Skeletal muscle cell (primary cell): ENCODE measurements around the gene CEACAM19.
"Not testable (repeated sequence)": the region's sequence is repeated elsewhere in the genome, so short reads cannot be mapped to it uniquely, and the experiment has no call there.

ENCODE experiments used
- DNase-seq: peaks from one replicate; pipeline ENCODE4 v3.0.0-alpha.2; 2010; ENCODE audit warnings: low read depth
- H3K4me3 ChIP-seq: 2 replicates; pipeline ENCODE4 v1.5.1; 2011; ENCODE audit warnings: low read depth, mild to moderate bottlenecking, control low read depth, low read length, moderate library complexity

The CEACAM19 gene

GRCh38 chr19:44717603-44718002, 46.3 kb downstream of the CEACAM19 start:
- H3K4me3 ChIP-seq, result no peak overlapping the region
- no peak for DNase-seq

DNA sequence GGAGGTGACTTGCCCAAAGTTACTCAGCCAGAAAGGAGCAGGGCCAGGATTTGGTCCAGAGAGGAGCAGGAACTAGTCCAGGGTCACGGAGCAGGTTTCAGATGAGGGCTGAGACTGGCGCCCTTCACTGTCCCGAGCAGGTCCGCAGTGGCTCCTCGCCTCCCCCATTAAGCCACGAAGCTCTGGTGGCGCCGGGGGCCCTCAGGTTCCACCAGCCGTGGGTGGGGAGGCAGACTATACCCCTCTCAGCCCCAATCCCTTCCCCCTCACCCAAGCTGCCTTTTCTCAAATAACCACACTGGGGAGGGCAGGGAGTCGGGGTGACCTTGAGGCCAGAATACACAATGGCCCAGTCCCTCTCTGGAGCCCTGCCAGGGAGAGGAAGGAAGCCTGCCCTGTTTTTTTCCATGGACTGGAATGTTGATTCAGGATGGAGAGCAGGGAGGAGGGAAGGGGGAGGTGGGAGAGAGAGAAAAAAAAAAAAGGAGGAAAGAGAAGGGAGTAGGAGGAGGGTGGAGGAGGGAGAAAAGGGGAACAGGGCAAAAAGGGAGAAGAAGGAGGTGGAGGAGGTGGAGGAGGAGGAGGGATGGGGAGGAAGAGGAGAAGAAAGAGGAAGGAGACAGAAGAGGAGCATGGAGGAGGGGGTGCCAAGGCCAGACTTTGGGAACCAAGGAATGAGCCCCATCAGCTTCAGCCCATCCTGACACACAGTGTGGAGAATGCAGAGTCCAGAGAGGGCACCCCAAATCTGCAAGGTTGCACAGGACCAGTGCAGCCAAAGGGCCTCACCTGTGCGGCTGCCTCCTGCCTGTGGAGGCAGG, 47.4 kb downstream of the CEACAM19 start:
- DNase-seq, result no peak
- no peak overlapping the region for H3K4me3 ChIP-seq

DNA sequence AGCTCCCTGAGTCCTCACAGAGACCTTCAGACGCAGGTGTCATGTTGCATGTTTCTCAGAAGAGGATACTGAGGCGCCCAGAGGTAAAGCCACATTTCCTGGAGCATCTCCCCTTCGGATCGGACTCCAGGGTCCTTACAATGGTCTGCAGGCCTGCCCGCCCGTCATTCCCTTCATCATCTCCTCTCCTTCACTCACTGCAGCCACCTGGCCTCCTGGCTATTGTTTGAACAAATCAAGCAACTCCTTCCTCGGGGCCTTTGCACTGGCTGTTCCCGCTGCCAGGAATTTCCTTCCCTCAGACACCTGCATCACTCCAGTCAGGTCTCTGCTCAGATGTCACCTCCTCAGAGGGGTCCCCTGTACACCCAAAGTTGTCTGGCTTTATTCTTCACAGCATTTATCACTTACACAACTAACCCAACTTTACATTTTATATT, 48.0 kb downstream of the CEACAM19 start:
- no peak for DNase-seq

GRCh38 chr19:44720396-44720795, 49.1 kb downstream of the CEACAM19 start:
- not testable (repeated sequence) for DNase-seq

More for the DNA sequence above, 48.0 kb downstream of the CEACAM19 start:
- no peak overlapping the region for H3K4me3 ChIP-seq

DNA sequence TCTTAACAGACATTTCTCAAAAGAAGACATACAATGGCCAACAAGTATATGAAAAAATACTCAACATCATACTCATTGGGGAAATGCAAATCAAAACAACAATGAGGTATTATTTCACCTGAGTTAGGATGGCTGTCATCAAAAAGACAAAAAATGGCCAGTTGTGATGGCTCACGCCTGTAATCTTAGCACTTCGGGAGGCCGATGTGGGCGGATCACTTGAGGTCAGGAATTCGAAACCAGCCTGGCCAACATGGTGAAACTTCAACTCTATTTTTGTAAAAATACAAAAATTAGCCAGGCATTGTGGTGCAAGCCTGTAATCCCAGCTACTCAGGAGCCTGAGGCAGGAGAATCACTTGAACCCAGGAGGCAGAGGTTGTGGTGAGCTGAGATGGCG, 49.7 kb downstream of the CEACAM19 start:
- no peak for DNase-seq
- no peak overlapping the region for H3K4me3 ChIP-seq

More at GRCh38 chr19:44720396-44720795, 49.1 kb downstream of the CEACAM19 start:
- H3K4me3 ChIP-seq, result not testable (repeated sequence)

- not testable (repeated sequence) for H3K4me3 ChIP-seq, DNase-seq
Observed at GRCh38 chr19:44721369-44721768, 50.1 kb downstream of the CEACAM19 start.

DNA sequence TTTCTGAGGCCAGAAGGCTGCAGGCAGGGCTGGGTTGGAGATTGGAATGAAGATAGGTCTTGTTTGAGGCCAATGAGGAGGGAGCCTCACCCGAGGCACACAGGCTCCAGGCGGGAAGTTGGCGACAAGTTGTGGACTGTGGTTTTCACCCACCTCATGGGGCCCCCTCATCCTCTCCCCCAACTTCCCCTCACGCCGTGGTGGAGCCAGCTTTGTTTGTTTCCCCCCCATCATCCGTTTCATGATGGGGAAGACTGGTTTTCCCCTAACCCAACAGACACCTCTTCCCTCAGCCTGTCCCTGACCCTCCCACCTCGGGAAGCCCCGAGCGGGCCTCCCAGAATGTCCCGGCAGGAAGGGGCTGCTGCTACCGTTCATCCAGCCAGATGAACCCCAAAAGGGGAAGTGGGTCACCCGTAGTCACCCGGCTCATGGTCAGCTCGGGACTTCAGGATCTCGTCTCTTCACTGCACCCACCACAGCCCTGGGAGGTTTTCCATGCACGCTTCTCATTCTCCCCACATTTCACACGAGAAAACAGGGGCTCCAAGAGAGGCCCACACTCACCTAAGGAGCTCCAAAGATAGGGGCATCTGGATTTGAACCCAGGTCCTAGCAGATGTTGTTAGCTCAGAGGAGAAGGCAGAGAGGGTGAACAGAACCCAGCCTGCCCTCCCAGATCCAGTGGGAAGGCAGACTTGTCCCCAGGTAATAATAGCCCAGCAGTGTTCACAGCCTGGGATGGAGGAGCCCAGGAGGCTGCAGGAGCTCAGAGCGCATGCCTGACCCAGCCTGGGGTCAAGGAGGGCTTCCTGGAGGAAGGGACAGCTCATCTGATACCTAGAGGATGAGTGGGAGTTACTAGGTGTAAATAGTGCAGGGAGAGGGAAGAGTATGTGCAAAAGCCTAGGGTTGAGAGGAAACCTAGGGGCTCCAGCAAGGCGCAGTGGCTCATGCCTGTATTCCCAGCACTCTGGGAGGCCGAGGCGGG, 51.1 kb downstream of the CEACAM19 start:
- DNase-seq, result no peak
- no peak overlapping the region for H3K4me3 ChIP-seq

GRCh38 chr19:44723299-44723951, 52.1 kb downstream of the CEACAM19 start:
- DNase-seq, result no peak

GRCh38 chr19:44723952-44724319, 52.7 kb downstream of the CEACAM19 start:
- no peak overlapping the region for H3K4me3 ChIP-seq
- no peak for DNase-seq

More at GRCh38 chr19:44723299-44723951, 52.1 kb downstream of the CEACAM19 start:
- no peak overlapping the region for H3K4me3 ChIP-seq

GRCh38 chr19:44725251-44725650, 54.0 kb downstream of the CEACAM19 start:
- no peak overlapping the region for H3K4me3 ChIP-seq

DNA sequence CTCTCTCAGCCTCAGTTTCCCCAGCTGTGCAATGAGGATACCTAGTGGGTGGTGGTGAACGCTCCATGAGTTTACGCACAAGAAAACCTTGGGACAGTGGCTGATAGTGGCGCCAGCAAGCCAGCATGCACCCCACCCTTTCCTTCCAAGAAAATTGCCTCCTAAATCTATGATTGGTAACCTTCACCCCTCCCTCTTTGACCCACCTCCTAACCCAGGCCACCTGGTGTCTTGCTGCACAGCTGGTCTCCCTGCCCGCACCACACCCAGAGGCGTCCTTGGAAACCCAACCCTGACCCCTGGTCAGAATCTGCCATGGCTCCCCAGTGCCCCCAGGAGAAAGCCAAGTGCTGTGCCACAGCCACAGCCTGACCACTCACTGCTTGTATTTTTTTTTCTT, 54.4 kb downstream of the CEACAM19 start:
- no peak overlapping the region for H3K4me3 ChIP-seq
- no peak for DNase-seq

More at GRCh38 chr19:44725251-44725650, 54.0 kb downstream of the CEACAM19 start:
- no peak for DNase-seq

- DNase-seq, result no peak
Observed at GRCh38 chr19:44726465-44726864, 55.2 kb downstream of the CEACAM19 start.

DNA sequence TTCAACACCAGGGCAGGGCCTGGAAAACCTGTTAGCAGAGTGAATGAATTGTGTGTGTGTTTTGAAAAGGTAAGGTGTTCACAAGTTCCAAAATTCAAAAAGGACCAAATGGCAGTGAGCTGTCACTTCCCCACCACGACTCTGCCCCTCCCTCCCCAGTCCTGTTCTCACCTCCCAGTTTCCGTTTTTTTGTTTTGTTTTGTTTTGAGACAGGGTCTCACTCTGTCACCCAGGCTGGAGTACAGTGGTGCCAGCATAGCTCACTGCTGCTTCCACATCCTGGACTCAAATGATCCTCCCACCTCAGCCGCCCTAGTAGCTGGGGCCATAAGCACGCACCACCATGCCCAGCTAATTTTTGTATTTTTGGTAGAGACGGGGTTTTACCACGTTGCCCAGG, 56.9 kb downstream of the CEACAM19 start:
- DNase-seq, result no peak
- H3K4me3 ChIP-seq, result no peak overlapping the region

More at GRCh38 chr19:44726465-44726864, 55.2 kb downstream of the CEACAM19 start:
- no peak overlapping the region for H3K4me3 ChIP-seq

- H3K4me3 ChIP-seq, result no peak overlapping the region
- DNase-seq, result no peak
Observed at GRCh38 chr19:44729516-44730033, 58.3 kb downstream of the CEACAM19 start.

GRCh38 chr19:44731081-44731480, 59.8 kb downstream of the CEACAM19 start:
- H3K4me3 ChIP-seq, result no peak overlapping the region
- DNase-seq, result no peak

DNA sequence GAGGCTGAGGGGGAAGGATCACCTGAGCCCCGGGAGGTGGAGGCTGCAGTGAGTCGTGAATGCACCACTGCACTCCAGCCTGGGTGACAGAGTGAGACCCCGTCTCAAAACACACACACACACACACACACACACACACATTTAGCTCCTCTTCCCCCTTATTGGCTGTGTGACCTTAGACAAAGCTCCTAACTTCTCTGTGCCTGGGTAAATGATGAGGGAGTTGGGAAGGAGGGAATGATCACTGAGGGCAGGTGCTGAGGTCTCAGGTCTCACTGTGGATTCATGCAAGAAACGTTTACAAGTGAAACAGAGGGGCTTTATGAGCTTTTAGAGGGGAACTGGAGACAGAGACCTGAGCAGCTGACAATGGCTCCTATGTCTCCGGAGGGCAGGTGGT, 60.3 kb downstream of the CEACAM19 start:
- no peak for DNase-seq
- H3K4me3 ChIP-seq, result no peak overlapping the region

DNA sequence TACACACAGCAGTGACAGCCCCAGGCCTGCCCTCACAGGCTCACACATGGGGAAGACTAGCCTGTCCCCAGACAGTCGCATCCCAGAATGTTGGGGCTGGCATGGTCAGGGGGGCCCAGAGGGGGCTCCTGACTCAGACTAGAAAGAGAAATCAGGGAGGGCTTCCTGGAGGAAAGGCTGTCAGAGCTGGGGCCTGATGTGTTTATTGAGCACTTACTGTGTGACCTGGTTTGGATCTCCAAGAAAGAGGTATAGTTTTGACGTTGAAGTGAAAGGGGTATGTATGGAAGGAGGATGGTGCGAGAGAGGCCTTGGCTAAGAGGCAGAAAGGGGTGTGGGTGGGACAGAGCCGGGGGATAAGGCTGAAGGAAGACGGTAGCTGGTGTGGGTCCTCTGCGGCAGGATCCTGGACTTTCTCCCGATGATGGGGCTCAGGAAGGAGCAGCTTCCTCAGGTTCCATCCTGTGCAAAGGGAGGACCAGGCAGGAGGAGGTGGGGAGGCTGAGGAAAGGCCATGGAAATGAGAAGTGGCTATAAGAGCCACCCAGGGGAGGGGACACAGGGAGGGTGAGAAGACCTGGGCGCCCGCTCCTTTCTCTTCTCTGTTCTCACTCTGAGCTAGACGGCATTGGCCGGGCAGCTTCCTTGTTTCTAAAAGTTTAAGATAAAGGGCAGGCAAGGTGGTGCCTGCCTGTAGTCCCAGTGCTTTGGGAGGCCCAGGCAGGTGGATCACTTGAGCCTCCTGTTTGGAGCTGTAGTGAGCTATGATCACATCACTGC, 61.1 kb downstream of the CEACAM19 start:
- no peak for DNase-seq

More for the DNA sequence above, 61.1 kb downstream of the CEACAM19 start:
- H3K4me3 ChIP-seq, result no peak overlapping the region
